HG02763 (cell line): ENCODE results near the gene AMIGO3.

Experiments
- ATAC-seq: cut with Tn5 transposase; IDR thresholded peaks from one replicate; pipeline ENCODE4 v1.9.1; 2021; ENCODE audit warnings: mild to moderate bottlenecking, moderate library complexity; ENCODE audit not compliant: unreplicated experiment

Gene AMIGO3

GRCh38 chr3:49671291-49672288 lies 47.9 kb downstream of the AMIGO3 start:
- no peak for ATAC-seq

- ATAC-seq, result no peak
Measured at GRCh38 chr3:49670940-49671290, 48.6 kb downstream of the AMIGO3 start.

- no peak for ATAC-seq
Measured at GRCh38 chr3:49669352-49669751, 50.1 kb downstream of the AMIGO3 start.

GRCh38 chr3:49668861-49669260 lies 50.6 kb downstream of the AMIGO3 start:
- no peak for ATAC-seq

- no peak for ATAC-seq
Measured at GRCh38 chr3:49668414-49668797, 51.1 kb downstream of the AMIGO3 start.

GRCh38 chr3:49667701-49668413 lies 51.6 kb downstream of the AMIGO3 start:
- ATAC-seq, result no peak
